T-helper 2 cell treated with Interferon-gamma antibody and Interleukin-4, amounts not matched to agents 100 ng/mL and 5 ng/mL, for 36 hours (primary cell): Measurements from ENCODE around the gene DPP7. TPM values are rescaled to one million over a fixed set of nuclear protein-coding genes. Genes with fewer than 3 reads are reported as not detected.

Experiments used
- intact Hi-C: fragments of 100-400 bp; cut with micrococcal nuclease; formaldehyde crosslinking; loops from one replicate; pipeline ENCODE4 v1.15.1; 2023
- total RNA-seq: library from RNA; stranded (reverse); gene quantifications from 2 replicates; pipeline ENCODE4 v1.2.3, GENCODE V29; 2022

The DPP7 gene
- 221 and 229 TPM in 2 replicates for total RNA-seq

DNA sequence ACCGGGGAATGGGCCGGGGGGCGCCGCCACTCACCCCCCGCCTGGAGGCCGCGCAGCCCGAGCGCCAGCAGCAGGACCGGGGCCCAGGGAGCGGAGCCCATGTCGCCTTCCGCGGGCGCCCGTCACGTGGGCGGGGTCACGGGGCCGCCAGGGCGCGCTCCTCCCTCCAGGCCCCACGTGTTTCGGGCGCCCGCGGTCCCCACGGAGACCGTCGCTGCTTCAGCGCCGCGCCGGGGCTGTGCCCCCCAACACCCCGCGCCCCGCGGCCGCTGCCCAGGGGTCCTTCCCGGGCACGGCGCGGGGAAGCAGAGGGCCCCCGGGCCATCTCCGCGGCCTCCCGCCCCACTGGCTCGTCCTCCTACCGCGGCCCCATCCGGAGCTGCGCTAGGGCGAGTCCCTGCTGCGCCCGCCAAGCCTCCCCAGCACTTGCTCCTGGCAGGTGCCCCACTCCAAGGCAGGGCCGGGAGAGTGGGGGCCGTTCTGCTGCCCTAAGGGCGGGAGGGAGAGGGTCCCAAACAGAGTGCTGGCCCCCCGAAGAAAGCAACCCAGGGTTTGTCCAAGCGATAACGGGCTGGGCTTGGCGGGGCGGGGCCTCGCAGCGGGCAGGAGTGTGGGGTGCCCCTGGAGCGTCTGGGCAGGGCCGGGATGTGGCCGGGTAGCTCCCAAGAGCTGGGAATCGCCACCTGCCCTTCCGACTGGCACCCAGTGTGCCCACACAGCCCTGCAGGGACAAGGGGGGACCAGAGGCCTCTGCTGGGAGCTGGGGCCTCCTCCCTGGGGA lies at the start of gene DPP7:
TSS of gene DPP7 (minus strand) at position 121 of the 781 bp plus-strand sequence. CDS start at position 101, 20 bp downstream.
- intact Hi-C loops, result loop anchor here (1.0 kb wide), 4 partner anchors 20 to 108 kb away; partner anchors contain the start of genes MAN1B1 and SAPCD2

DNA sequence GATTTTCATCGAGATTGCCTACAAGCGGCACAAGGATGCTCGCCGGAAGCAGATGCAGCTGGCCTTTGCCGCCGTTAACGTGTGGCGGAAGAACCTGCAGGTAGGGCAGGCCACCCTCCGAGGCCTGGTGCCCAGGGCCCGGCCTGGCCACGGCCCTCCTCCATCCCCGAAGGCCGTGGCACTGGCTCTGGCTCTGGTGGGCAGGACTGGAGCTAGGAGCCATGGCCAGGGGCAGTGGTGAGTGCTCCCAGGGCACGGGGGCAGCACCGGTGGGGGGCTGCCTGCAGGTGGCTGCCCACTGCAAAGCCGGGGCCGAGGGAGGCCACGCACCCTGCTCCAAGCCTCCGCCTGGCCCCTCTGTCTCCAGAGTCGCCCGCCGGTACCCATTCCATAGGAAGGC lies 49.3 kb upstream of the DPP7 start:
- intact Hi-C loops, result no loop called here

DNA sequence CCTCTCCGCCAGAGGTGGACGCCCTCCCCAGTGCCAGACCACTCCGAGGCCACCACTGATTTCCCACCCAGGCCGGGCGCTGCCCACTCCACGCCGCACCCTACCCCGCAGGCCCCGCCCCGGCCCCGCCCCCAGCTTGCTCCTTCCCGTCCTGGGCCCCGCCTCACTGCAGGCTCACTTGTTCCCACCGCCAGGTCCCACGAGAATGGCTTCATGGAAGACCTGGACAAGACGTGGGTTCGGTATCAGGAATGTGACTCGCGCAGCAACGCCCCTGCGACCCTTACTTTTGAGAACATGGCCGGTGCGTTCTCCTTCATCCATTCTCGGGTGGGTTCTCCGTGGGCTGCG lies 48.8 kb upstream of the DPP7 start:
- intact Hi-C loops, result no loop called here

DNA sequence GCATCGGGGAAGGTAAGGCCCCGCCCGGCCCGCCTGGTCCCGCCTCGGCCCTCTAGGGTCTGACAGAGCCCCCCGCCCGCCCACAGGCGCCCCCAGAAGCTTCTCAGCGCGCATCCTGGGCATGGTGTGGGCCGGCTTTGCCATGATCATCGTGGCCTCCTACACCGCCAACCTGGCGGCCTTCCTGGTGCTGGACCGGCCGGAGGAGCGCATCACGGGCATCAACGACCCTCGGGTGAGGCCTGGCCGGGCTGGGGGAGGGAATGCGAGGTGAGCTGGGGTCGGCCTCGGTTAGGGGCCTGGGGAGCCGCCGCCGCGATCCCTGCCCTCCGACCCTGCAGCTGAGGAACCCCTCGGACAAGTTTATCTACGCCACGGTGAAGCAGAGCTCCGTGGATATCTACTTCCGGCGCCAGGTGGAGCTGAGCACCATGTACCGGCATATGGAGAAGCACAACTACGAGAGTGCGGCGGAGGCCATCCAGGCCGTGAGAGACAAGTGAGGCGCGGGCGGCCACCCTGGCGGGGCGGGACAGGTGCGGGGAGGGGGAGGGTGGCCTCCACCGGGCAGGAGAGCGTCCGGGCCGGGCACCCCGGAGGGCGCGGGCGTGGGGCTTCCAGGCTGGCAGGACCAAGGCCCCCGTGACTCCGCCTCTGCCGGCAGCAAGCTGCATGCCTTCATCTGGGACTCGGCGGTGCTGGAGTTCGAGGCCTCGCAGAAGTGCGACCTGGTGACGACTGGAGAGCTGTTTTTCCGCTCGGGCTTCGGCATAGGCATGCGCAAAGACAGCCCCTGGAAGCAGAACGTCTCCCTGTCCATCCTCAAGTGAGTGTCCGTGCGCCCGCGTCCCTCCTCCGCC lies 48.2 kb upstream of the DPP7 start:
- intact Hi-C loops, result no loop called here

DNA sequence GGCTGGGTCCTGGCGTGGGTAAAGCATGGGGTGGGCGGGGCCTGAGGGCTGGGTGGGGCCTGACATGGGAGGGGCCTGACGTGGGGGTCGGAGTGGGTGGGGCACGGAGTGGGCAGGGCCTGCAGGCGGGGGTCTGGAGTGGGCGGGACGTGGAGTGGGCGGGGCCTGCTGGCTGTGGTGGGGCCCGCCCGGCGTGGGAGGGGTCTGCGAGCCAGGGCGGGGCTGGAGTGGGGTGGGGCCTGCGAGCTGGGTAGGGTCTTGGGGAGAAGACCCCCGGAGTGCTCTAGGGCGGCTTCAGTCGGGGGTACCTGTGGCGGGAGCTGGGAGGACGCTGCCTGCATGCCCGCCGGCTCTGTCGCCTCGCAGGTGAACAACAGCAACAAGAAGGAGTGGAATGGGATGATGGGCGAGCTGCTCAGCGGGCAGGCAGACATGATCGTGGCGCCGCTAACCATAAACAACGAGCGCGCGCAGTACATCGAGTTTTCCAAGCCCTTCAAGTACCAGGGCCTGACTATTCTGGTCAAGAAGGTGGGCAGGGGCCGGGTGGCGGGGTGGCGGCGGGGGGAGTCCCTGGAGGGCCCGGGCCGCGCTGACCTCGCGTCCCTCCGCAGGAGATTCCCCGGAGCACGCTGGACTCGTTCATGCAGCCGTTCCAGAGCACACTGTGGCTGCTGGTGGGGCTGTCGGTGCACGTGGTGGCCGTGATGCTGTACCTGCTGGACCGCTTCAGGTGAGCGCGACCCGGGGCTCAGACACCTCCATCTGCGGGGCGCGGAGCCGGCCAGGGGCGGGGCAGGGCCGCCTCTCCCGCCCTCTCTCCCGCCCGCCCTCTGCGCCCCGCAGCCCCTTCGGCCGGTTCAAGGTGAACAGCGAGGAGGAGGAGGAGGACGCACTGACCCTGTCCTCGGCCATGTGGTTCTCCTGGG lies 47.3 kb upstream of the DPP7 start:
- intact Hi-C loops, result no loop called here

DNA sequence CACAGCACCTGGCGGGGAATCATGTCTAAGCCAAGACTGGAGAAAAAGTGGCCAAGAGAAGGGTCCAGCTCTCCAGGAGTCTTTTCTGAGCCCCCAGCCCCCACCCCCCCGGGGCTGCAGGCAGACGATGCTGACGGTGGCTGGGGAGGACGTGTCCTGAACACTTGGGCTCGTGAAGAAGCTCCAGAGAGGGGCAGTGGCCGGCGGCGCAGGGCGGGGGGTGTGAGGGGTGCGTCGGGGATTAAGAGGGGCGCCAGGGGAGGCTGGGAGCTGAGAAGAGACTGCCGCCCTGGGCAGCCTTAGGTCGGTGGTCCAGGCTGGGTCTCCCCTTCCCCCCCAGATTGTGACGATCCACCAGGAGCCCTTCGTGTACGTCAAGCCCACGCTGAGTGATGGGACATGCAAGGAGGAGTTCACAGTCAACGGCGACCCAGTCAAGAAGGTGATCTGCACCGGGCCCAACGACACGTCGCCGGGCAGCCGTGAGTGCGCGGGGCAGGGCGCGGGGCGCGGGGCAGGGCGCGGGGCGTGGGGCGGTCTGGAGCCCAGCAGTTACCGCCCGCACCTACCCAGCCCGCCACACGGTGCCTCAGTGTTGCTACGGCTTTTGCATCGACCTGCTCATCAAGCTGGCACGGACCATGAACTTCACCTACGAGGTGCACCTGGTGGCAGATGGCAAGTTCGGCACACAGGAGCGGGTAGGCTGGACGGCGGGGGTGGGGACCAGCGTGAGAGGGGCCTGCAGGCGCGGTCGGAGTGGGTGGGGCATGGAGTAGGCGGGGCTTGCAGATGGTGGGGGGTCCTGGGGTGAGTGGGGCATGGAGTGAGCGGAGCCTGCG lies 46.4 kb upstream of the DPP7 start:
- intact Hi-C loops, result no loop called here

DNA sequence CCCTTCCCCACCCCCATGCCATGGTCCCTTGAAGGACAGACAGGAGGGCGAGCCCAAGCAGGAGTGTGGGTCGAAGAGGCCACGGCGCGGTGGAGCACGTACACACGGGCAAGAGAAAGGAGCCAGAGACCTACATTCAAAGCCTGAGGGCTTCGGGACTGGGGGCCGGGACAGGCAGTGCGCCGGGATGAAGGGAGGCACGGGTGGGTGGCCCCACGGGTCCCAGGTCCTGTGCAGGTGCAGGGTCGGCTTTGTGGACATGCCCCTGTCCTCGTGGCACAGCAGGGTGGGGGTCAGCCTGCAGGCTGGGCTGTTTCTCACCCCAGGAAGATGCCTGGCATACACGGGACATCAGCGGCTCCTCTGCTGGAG lies 45.5 kb upstream of the DPP7 start:
- intact Hi-C loops, result no loop called here

DNA sequence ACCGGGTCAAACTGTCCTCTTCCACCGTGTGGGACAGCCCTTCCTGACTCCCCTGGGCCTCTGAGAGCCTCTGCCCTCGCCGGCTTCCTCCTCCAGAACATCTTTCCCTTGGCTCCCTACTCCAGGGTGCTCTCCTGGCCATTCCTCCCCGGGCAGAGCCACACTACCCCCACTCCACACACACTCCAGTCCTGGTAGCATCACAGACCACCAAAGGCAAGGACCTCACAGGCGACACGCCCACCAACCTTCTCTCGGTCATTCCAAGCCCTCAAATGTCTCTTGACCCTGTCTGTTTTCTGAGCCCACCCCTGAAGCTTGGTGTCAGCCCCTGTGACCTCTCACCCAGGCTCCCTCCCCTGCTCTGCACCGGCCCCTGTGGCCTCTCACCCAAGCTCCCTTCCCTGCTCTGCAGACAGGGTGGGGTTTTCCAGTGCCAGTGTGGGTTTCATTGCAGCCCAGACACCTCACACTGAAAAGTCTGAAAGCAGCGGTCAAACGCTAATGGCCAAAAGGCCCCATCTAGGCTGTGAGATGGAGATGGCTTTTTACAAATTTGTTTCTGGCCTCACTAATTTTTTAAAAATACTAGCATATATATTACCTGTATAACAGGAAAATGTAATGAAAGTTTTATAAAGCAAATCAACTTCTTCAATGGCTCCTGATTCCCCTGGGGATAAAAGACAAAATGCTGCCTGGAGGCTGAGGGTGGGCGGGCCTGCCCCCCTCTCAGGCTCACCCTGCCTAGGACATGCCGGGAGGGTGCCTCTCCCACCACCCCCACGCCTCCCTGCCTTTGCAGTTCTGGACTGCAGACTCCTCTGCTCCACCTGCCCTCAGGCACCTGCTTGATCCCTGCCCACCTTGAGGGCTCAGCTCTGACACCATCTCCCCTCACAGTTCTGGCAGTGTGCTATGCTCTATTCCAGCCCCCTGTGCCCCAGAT lies 44.8 kb upstream of the DPP7 start:
- intact Hi-C loops, result no loop called here

DNA sequence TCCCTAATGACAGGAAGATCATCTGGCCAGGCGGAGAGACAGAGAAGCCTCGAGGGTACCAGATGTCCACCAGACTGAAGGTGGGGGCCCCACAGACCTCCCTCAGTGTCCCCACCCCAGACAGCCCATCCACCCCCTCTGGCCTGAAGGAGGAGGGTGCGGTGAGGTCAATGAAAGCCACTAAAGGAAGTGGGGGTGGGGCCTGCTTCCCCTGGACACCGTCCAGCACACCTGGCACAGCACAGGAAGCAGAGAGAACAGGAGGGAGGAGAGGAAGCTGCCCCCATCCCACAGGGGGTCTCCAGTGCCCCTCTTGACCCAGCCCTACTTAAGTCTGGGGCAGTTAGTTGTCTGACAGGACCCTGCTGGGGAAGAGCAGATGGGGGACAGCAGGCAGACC lies 44.1 kb upstream of the DPP7 start:
- intact Hi-C loops, result no loop called here

DNA sequence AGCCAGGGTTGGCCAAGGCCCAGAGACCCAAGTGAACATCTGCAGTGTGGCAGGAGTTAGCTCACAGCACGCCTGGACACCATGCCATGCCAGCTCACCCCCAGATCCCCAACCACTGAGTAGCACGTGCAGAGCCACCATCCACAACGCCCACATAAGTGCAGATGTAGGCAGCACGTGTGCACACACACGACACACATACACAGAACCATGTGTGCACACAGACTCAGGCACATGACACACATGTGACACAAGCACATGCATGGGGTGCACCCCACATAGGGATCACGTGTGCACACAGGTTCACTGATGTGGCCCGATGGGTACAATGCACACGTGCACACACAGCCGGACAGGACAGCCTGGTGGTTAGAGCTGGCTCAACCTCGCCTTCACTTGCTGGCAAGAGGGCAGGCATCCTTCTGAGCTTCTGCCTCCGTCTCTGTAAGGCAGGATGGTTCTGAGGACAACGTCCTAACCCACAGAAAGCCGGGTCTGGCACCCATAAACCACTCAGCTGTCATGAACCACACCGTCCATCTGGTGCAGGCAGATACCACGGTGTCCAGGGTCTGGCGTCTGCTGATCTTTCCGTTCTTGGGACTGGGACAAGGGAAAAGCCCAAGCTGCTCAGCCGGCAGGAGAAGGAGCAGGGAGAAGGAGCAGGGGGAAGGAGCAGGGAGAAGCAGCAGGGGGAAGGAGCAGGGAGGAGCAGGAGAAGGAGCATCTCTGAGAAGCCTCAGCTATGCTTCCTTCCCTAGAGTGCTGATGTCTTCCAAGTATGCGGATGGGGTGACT lies 43.3 kb upstream of the DPP7 start:
- intact Hi-C loops, result no loop called here

DNA sequence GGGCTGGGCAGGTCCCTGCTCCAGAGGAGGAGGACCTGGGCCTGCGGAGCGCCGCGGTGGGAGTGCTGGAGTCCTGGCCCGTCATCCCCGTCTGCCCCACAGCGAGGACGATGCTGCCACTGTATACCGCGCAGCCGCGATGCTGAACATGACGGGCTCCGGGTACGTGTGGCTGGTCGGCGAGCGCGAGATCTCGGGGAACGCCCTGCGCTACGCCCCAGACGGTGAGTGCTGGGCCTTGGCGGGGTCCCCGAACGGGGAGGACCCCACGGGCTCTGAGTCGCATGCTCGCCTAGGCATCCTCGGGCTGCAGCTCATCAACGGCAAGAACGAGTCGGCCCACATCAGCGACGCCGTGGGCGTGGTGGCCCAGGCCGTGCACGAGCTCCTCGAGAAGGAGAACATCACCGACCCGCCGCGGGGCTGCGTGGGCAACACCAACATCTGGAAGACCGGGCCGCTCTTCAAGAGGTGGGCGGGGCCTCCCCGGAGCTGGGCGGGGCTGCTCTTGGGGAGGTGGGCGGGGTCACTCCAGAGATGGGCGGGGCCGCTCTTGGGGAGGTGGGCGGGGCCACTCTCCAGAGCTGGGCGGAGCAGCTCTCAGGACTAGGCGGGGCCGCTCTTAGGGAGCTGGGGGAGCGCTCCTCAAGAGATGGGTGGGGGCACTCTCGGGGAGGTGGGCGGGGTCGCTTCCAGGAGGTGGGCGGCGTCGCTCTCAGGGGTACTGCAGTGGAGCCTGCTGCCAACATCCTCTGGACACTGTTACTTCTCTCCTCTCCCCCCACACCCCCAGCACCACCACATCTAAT lies 42.2 kb upstream of the DPP7 start:
- intact Hi-C loops, result no loop called here

DNA sequence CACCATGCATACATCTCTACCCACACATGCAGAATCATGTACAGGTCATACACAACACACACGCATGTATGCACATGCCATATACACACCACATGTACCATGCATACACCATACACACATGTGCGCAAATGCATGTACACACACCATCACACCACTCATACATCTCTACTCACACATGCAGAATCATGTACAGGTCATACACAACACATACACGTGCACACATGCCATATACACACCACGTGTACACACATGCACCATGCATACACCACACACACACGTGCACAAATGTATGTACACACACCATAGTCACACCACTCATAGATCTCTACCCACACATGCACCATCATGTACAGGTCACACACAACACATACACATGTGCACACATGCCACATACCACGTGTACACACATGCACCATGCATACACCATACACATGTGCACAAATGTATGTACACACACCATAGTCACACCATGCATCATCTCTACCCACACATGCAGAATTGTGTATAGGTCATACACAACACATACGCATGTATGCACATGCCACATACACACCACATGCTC lies 38.4 kb upstream of the DPP7 start:
- intact Hi-C loops, result loop anchor here (5.0 kb wide), 1 partner anchor 309 kb away; no protein-coding TSS in a partner anchor

DNA sequence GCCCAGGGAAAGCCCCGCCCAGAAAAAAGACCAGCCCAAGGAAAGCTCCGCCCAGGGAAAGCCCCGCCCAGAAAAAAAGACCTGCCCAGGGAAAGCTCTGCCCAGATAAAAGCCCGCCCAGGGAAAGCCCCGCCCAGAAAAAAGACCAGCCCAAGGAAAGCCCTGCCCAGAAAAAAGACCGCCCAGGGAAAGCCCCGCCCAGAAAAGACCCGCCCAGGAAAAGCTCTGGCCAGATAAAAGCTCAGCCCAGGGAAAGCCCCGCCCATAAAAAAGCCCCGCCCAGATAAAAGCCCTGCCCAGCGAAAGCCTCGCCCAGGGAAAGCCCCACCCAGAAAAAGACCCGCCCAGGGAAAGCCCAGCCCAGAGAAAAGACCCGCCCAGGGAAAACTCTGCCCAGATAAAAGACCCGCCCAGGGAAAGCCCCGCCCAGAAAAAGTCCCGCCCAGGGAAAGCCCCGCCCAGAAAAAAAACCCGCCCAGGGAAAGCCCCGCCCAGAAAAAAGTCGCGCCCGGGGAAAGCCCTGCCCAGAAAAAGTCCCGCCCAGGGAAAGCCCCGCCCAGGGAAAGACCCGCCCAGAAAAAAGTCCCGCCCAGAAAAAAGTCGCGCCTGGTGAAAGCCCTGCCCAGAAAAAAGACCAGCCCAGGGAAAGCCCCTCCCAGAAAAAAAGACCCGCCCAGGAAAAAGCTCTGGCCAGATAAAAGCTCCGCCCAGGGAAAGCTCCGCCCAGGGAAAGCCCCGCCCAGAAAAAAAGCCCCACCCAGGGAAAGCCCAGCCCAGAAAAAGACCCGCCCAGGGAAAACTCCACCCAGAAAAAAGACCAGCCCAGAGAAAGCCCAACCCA lies 36.3 kb upstream of the DPP7 start:
- intact Hi-C loops, result loop anchor here (2.0 to 5.0 kb wide), 2 partner anchors 50 to 311 kb away; partner anchors contain the start of gene TPRN

DNA sequence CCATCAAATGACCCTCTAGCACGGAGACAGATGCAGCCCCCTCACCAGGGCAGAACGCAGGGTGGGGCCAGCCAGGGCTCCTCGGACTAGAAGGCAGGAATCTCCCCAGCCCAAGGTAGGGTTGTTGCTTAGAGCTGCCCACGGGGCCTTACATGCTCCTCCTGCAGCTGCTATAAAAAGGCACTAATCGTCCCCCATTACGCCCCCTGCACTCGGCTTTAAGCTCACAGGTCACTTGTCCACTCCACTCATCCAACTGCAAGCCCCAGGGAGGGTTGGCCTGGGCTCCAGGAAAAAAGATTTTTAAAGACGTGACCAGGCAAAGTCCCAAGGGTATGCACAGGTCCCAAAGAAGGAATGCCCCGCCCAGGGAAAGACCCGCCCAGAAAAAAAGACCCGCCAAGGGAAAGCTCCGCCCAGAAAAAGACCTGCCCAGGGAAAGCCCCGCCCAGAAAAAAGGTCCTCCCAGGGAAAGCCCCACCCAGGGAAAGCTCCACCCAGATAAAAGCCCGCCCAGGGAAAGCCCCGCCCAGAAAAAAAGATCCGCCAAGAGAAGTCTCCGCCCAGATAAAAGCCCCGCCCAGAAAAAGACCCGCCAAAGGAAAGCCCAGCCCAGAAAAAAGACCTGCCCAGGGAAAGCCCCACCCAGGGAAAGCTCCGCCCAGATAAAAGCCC lies 35.5 kb upstream of the DPP7 start:
- intact Hi-C loops, result loop anchor here (2.0 to 5.0 kb wide), 2 partner anchors 51 to 312 kb away; partner anchors contain the start of gene TPRN

DNA sequence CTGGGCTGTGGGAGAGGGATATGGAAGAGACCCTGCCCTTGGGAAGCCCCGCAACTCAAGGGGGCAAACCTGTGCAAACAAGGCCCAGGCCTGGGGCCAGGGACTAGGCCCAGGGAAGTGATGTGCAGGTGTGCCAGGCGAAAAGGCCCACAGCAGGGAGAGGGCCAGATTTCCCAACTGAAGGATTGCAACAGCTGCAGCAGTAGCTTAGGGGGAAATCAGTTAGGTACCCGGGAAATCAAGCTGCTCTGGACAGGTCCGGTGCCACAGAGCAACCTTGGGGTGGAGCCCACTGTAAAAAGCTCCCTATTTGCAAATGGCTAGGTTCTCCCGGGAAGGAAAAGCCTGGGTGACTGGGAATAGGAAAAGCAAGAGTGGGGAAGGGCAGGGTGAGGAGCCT lies 34.8 kb upstream of the DPP7 start:
- intact Hi-C loops, result no loop called here

DNA sequence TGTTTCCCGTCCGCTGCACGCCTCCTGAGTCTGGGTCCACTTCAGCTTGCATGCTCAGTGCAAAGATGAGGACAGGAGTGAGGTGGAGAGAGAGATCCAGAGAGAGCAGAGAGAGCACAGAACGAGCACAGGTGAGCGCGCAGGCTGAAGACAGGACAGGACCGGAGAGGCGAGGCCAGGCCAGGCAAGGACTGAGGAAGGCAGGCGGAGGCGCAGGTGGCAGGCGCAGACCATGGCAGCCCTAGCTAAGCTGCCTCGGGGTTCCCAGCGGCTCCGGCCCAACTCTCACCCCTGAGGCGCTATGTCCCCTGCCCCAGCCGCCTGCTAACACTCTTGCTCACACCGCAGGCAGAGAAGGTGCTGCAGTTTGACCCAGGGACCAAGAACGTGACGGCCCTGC lies 34.1 kb upstream of the DPP7 start:
- intact Hi-C loops, result no loop called here
